ENCODE measurements around the gene SPTBN2. TPM values are rescaled to one million over a fixed set of nuclear protein-coding genes. Genes with fewer than 3 reads are reported as not detected.
"Not testable (repeated sequence)": the region's sequence is repeated elsewhere in the genome, so short reads cannot be mapped to it uniquely, and the experiment has no call there.

SPTBN2 gene
- total RNA-seq, 2 donors from 2014 or later: 1.2 to 5.6 TPM

DNA sequence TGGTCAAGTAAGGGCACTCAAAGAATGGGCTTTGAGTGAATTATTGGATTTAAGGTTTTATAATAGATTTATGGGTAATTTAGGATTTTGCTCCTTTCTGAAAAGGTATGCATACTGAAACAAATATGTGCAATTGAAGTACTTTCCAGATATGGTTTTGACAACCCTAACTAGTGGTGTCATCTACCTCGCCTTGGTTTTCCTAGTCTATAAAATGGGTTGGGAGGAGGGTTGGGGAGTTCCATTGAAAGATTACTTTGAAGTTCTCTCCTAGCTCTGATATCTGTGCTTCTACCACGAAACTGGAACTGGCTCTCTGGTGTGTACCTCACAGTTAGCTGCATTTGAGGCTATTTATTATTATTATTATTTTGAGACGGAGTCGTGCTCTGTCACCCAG lies 431 bp upstream of the SPTBN2 start:
- TF ChIP-seq, protein P1, sequence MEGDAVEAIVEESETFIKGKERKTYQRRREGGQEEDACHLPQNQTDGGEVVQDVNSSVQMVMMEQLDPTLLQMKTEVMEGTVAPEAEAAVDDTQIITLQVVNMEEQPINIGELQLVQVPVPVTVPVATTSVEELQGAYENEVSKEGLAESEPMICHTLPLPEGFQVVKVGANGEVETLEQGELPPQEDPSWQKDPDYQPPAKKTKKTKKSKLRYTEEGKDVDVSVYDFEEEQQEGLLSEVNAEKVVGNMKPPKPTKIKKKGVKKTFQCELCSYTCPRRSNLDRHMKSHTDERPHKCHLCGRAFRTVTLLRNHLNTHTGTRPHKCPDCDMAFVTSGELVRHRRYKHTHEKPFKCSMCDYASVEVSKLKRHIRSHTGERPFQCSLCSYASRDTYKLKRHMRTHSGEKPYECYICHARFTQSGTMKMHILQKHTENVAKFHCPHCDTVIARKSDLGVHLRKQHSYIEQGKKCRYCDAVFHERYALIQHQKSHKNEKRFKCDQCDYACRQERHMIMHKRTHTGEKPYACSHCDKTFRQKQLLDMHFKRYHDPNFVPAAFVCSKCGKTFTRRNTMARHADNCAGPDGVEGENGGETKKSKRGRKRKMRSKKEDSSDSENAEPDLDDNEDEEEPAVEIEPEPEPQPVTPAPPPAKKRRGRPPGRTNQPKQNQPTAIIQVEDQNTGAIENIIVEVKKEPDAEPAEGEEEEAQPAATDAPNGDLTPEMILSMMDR (IDR thresholded peaks at IDR 0.05): no peak
- no peak for ATAC-seq (ENCODE audit: insufficient number of reproducible peaks, low FRiP score, low read depth)

DNA sequence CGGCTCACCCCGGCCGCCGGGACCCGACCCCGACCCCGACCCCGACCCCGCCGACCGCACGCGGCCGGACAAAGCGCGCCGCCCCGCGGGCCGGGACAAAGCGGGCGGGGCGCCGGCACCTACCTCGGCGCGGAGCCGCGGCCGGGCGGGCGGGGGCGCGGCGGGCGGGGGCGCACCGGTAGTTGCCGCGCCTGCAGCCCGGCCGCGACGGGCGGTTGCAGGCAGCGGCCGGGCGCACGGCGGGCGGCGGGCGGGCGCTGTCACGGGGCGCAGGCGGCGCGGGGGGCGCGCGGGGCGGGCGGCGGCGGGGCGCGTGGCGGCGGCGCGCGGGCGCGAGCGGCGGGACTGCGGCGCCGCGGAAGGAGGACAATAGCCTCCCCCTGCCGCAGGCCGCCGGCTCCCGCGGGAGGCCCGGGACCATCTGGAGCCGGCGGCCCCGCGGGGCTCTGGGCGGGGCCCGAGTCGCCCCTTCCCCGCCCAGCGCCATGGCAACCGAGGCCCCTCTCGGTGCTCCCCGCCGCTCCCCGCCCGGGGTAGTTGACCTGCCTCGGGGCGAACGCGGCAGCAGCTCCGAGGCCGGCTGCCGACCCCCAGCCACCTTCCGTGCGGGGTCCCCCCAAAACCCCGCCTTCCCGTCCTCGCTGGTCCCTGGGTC lies 851 bp downstream of the SPTBN2 start:
- Histone ChIP-seq H3K36me3 (no peaks in the 10 kb centered on the region), H3K9me3 (no peaks in the 10 kb centered on the region), H3K27ac (no peak overlapping the region), H3K27me3 (replicated peaks; ENCODE audit: insufficient read depth) (no peaks in the 10 kb centered on the region), H3K4me1 (ENCODE audit: control insufficient read depth in 1 of 2, low read depth in 2 of 2) (peaks cover 0 to 12% of the 10 kb centered on the region in 2 donors), H3K4me3 (peak overlapping the region; percentile 67)
- DNase-seq (ENCODE audit: low spot score): no peak
- TF ChIP-seq, protein P1 (IDR thresholded peaks at IDR 0.05): no peak
- ATAC-seq (ENCODE audit: insufficient number of reproducible peaks, low FRiP score, low read depth): no peak

More for the DNA sequence above, 431 bp upstream of the SPTBN2 start:
- Histone ChIP-seq H3K27ac (no peak overlapping the region), H3K9me3 (no peaks in the 10 kb centered on the region), H3K4me3 (no peak overlapping the region), H3K4me1 (ENCODE audit: control insufficient read depth in 1 of 2, low read depth in 2 of 2) (peaks cover 0 to 12% of the 10 kb centered on the region in 2 donors), H3K27me3 (replicated peaks; ENCODE audit: insufficient read depth) (no peaks in the 10 kb centered on the region), H3K36me3 (no peaks in the 10 kb centered on the region)
- DNase-seq (ENCODE audit: low spot score): no peak

DNA sequence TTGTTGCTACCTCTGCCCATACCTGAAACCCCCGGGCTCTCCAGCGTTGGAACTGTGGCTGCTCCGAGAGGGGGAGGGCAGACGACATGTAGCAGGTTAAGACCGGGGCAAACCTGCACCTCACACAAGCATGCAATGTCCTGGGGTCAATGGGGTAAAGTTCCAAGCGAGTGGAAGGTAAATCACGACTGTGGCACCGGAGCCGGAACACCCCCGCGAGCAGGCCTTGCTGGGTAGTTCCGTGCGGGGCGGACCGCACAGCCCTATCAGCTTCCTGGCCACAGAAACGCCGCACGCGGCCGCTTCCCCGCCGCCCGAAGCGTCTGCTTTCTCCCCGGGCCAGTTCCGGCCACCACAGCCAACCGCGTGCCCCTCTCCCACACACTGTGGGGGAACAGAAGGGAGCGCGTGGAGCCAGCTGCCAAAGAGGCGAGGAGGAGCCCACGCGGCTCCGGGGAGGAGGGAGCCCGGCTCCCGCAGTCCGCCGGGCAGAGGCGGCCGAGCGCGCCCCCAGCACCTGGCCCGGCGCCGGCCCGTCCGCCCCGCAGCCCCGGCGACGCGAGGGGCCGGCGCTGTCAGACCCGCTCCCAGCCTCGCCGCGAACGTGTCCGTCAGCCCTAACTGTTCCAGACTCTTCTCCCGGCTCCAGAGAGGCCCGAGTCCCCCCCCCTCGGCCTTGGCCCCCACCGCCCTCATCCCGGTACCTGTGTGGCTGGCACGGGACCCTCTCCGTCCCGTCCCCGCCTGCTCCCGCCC lies 1.6 kb downstream of the SPTBN2 start:
- H3K4me1 ChIP-seq (ENCODE audit: control insufficient read depth in 1 of 2, low read depth in 2 of 2): peaks cover 0 to 12% of the 10 kb centered on the region in 2 donors
- H3K4me3 ChIP-seq: peak overlapping the region; percentile 65
- TF ChIP-seq, protein P1 (IDR thresholded peaks at IDR 0.05): no peak
- H3K9me3 ChIP-seq: no peaks in the 10 kb centered on the region
- H3K27ac ChIP-seq: no peak overlapping the region
- ATAC-seq (ENCODE audit: insufficient number of reproducible peaks, low FRiP score, low read depth) (no peak), DNase-seq (ENCODE audit: low spot score) (no peak)
- H3K36me3 ChIP-seq: no peaks in the 10 kb centered on the region
- H3K27me3 ChIP-seq (replicated peaks; ENCODE audit: insufficient read depth): no peaks in the 10 kb centered on the region

DNA sequence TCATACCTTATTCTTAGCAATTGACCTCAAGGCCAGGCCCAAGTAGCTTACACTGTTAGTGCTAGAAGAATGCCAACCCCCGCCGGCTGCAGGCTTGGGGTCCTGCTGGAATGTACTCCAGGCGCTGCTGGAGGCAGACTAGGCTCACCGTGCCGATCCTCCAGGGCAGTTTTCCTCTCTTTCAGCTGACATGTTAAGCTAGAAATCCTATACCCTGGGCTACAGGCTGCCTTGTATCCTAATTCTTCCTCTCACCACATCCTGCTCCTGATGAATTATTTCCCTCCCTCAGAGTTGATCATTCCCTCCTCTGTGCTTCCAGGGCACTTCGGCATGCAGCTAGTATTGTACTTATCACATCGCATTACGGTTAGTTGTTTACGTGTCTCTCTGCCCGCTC lies 3.4 kb downstream of the SPTBN2 start:
- DNase-seq (ENCODE audit: low spot score): no peak
- TF ChIP-seq, protein P1 (IDR thresholded peaks at IDR 0.05): no peak

DNA sequence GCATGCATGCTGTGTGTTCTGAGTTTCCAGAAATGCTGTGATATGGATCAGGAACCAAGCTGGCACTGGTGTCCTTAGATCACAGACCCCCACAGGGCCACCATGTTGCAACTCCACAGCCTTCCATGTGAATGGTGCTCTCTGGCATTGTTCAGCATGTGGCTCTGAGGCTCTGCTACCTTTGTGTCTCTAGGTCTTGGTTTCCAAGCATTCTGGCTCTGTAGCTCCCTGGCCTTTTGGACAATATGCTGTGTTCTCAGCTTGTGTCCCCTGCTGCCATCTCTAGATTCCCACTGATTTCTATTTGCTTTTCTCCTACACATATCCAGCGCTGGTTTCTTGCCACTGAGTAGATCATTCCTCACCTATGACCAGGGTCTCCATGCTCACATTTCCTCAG lies 3.9 kb downstream of the SPTBN2 start:
- Histone ChIP-seq H3K36me3 (no peaks in the 10 kb centered on the region), H3K4me1 (ENCODE audit: control insufficient read depth in 1 of 2, low read depth in 2 of 2) (peaks cover 0 to 12% of the 10 kb centered on the region in 2 donors), H3K9me3 (no peaks in the 10 kb centered on the region), H3K4me3 (no peak overlapping the region), H3K27me3 (replicated peaks; ENCODE audit: insufficient read depth) (no peaks in the 10 kb centered on the region), H3K27ac (no peak overlapping the region)
- TF ChIP-seq, protein P1 (IDR thresholded peaks at IDR 0.05): no peak
- no peak for DNase-seq (ENCODE audit: low spot score)
- no peak for ATAC-seq (ENCODE audit: insufficient number of reproducible peaks, low FRiP score, low read depth)

More for the DNA sequence above, 3.4 kb downstream of the SPTBN2 start:
- H3K4me1 ChIP-seq (ENCODE audit: control insufficient read depth in 1 of 2, low read depth in 2 of 2): peaks cover 0 to 12% of the 10 kb centered on the region in 2 donors
- H3K36me3 ChIP-seq: no peaks in the 10 kb centered on the region
- no peaks in the 10 kb centered on the region for H3K27me3 ChIP-seq (replicated peaks; ENCODE audit: insufficient read depth)
- H3K9me3 ChIP-seq: no peaks in the 10 kb centered on the region
- no peak overlapping the region for H3K27ac ChIP-seq
- H3K4me3 ChIP-seq: no peak overlapping the region
- ATAC-seq (ENCODE audit: insufficient number of reproducible peaks, low FRiP score, low read depth): no peak

DNA sequence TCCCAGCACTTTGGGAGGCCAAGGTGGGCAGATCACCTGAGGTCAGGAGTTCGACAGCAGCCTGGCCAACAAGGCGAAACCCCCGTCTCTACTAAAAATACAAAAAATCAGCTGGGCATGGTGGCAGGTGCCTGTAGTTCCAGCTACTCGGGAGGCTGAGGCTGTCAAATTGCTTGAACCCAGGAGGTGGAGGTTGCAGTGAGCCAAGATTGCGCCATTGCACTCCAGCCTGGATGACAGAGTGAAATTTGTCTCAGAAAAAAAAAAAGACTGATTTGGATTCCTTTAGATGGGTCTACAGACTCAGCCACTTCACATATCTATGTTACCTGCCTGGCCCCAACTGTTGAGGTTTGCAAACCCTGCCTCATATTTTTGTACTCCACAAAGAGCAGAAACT lies 4.8 kb downstream of the SPTBN2 start:
- not testable (repeated sequence) for H3K4me3 ChIP-seq; DNase-seq (ENCODE audit: low spot score); H3K36me3 ChIP-seq; H3K9me3 ChIP-seq; H3K27ac ChIP-seq; H3K27me3 ChIP-seq (replicated peaks; ENCODE audit: insufficient read depth); ATAC-seq (ENCODE audit: insufficient number of reproducible peaks, low FRiP score, low read depth)
- H3K4me1 ChIP-seq (ENCODE audit: control insufficient read depth in 1 of 2, low read depth in 2 of 2): peaks cover 0 to 12% of the 10 kb centered on the region in 2 donors
